ENCODE results near the gene ZPLD1. TPM values are rescaled to one million over a fixed set of nuclear protein-coding genes. Genes with fewer than 3 reads are reported as not detected.

The ZPLD1 gene
- total and polyA plus RNA-seq, 2 of the 4 experiments (the other 2 are of a cell fraction), result under 0.01 to 0.03 TPM

DNA sequence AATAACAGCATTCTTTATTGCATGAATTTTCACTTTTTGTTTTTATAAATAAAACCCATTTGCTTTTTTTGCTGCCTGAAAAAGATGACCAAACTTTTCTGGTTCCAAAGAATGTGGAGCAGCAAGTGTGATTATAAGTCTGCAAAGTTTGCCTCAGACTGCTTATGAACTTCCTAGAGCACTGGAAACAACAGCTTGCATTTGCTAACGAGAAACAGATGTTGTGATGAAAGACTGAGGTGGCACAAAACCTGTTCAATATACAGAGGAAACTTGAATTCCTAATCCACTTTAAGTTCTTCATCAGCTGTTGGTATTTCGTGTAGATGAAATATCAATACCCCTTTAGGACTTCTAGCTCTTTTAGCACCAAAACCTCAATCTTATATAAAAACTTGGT lies 9.3 kb downstream of the ZPLD1 start:
- H3K14ac ChIP-seq (replicated peaks; ENCODE audit: low read depth, low read length), result no peak overlapping the region
- no peak overlapping the region for H3K18ac ChIP-seq (ENCODE audit: low read depth, low read length)
- H4K8ac ChIP-seq (ENCODE audit: low read depth in 2 of 2, low read length in 2 of 2), result no peak overlapping the region
- TF ChIP-seq BHLHE40 (IDR thresholded peaks at IDR 0.05; ENCODE audit: low read depth, low read length), result no peak
- no peak for TF ChIP-seq CEBPB (IDR thresholded peaks at IDR 0.05; ENCODE audit: low read depth, low read length)
- TF ChIP-seq RFX5 (IDR thresholded peaks at IDR 0.05; ENCODE audit: low read depth, low read length), result no peak
- TF ChIP-seq RCOR1 (IDR thresholded peaks at IDR 0.05; ENCODE audit: insufficient replicate concordance, low read length), result no peak
- no peak for TF ChIP-seq ELK1 (IDR thresholded peaks at IDR 0.05; ENCODE audit: borderline replicate concordance, low read depth, low read length)
- no peak for TF ChIP-seq FOS (IDR thresholded peaks at IDR 0.05; ENCODE audit: low read depth, low read length)
- no peak for TF ChIP-seq MXI1 (IDR thresholded peaks at IDR 0.05; ENCODE audit: borderline replicate concordance, low read depth, low read length)
- TF ChIP-seq MAFK (IDR thresholded peaks at IDR 0.05; ENCODE audit: low read depth, low read length), result no peak
- TF ChIP-seq, protein P1, sequence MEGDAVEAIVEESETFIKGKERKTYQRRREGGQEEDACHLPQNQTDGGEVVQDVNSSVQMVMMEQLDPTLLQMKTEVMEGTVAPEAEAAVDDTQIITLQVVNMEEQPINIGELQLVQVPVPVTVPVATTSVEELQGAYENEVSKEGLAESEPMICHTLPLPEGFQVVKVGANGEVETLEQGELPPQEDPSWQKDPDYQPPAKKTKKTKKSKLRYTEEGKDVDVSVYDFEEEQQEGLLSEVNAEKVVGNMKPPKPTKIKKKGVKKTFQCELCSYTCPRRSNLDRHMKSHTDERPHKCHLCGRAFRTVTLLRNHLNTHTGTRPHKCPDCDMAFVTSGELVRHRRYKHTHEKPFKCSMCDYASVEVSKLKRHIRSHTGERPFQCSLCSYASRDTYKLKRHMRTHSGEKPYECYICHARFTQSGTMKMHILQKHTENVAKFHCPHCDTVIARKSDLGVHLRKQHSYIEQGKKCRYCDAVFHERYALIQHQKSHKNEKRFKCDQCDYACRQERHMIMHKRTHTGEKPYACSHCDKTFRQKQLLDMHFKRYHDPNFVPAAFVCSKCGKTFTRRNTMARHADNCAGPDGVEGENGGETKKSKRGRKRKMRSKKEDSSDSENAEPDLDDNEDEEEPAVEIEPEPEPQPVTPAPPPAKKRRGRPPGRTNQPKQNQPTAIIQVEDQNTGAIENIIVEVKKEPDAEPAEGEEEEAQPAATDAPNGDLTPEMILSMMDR (conservative IDR thresholded peaks at IDR 0.05; ENCODE audit: low read depth, low read length), result no peak
- TF ChIP-seq POLR2A (IDR thresholded peaks at IDR 0.05; ENCODE audit: low read depth, low read length), result no peak
- TF ChIP-seq RAD21 (IDR thresholded peaks at IDR 0.05; ENCODE audit: low read length), result no peak
- no peak for TF ChIP-seq NFE2L2 (IDR thresholded peaks at IDR 0.05; ENCODE audit: low read depth, low read length)
- TF ChIP-seq MAZ (IDR thresholded peaks at IDR 0.05; ENCODE audit: borderline replicate concordance, low read depth, low read length), result no peak
- no peak for TF ChIP-seq SMC3 (IDR thresholded peaks at IDR 0.05; ENCODE audit: low read depth, low read length)
- H2AK9ac ChIP-seq (replicated peaks; ENCODE audit: low read depth, low read length, poor library complexity), result no peak overlapping the region
- in situ Hi-C loops (cut with MboI; ENCODE audit: low sequenced_read_pairs) (no loop called here), dilution Hi-C loops (cut with HindIII; ENCODE audit: low sequenced_read_pairs, unreplicated experiment) (no loop called here), intact Hi-C loops (cut with micrococcal nuclease) (no loop called here)
- no peak overlapping the region for H2AK5ac ChIP-seq (ENCODE audit: low read depth, low read length)
- H2BK5ac ChIP-seq (ENCODE audit: low read depth, low read length, poor library complexity, severe bottlenecking), result no peak overlapping the region
- no peak overlapping the region for H3K4me3 ChIP-seq (ENCODE audit: insufficient read depth, low read depth, low read length)
- H3K4me1 ChIP-seq (ENCODE audit: control insufficient read depth, insufficient read depth, low read length), result no peaks in the 10 kb centered on the region
- no peaks in the 10 kb centered on the region for H4K20me1 ChIP-seq (ENCODE audit: insufficient read depth, low read length)
- no peak overlapping the region for H3K4ac ChIP-seq (ENCODE audit: low read depth, low read length)
- no TSS peak for BruUV-seq (replicated peaks)
- no peak overlapping the region for H3K9ac ChIP-seq (ENCODE audit: low read depth, low read length)
- CTCF ChIA-PET, result interaction anchor here (0.8 kb wide), 1 partner anchor 8 kb away, joined by 3 read pairs; no protein-coding TSS in a partner anchor
- no peak overlapping the region for H3K4me2 ChIP-seq (ENCODE audit: low read depth, low read length)
- no peak overlapping the region for H3K27ac ChIP-seq (ENCODE audit: insufficient read depth, low read length)
- no peak overlapping the region for H4K91ac ChIP-seq (ENCODE audit: insufficient read depth, low read depth, low read length)
- ATAC-seq (ENCODE audit: low read depth), result no peak
- WGBS, 2 experiments (ENCODE audit: extremely low coverage in 2 of 2, insufficient read length in 1 of 2), result no CpG with 5 or more reads among the region's 2 CpGs
- H3K36me3 ChIP-seq (ENCODE audit: control insufficient read depth, insufficient read depth, low read length), result no peaks in the 10 kb centered on the region
- H3K9me1 ChIP-seq (ENCODE audit: insufficient read depth, low read length), result no peaks in the 10 kb centered on the region
- H3K56ac ChIP-seq (ENCODE audit: extremely low read depth, insufficient read depth, low read length), result no peak overlapping the region
- H2AFZ ChIP-seq (replicated peaks; ENCODE audit: low read length, poor library complexity), result no peak overlapping the region
- no peak overlapping the region for H3K23ac ChIP-seq (ENCODE audit: low read depth, low read length)
- no peak overlapping the region for H2BK20ac ChIP-seq (ENCODE audit: low read depth, low read length)
- no peak overlapping the region for H4K5ac ChIP-seq (ENCODE audit: low read depth, low read length)
- no peaks in the 10 kb centered on the region for H3K79me1 ChIP-seq (ENCODE audit: low read depth in 1 of 2, low read length in 2 of 2)
- H3K27me3 ChIP-seq (ENCODE audit: control insufficient read depth, insufficient read depth, low read length), result no peaks in the 10 kb centered on the region
- no peak overlapping the region for H2BK15ac ChIP-seq (ENCODE audit: low read depth, low read length)
- H3K9me3 ChIP-seq (ENCODE audit: control insufficient read depth, insufficient read depth, low read length), result no peaks in the 10 kb centered on the region
- H2BK120ac ChIP-seq (ENCODE audit: low read depth, low read length), result no peak overlapping the region
- DNase-seq, result peak; percentile 56
- POLR2A ChIA-PET (ENCODE audit: unreplicated experiment), result no interaction called here
